Renal pelvis (tissue), 4 donors: Measurements from ENCODE around the gene DDN. TPM values are rescaled to one million over a fixed set of nuclear protein-coding genes. Genes with fewer than 3 reads are reported as not detected.

Experiments used
- DNase-seq: peaks from one replicate; pipeline ENCODE4 v3.0.0-alpha.2; 2013
- polyA plus RNA-seq, 3 donors: library from polyadenylated mRNA; unstranded; fragments of 120-200 nt; gene quantifications; one replicate each; pipeline ENCODE4 v1.2.1, GENCODE V29; 2013; ENCODE audit not compliant: insufficient read length in 3 of 3

The DDN gene
- polyA plus RNA-seq, 3 donors = 92.6 to 101 (median 93.1) TPM

GRCh38 chr12:48969833-48970701, 29.1 kb downstream of the DDN start:
- DNase-seq = no peak

- no peak for DNase-seq
These were observed 29.9 kb downstream of the DDN start for GRCh38 chr12:48969160-48969771.

GRCh38 chr12:48968467-48968866, 30.7 kb downstream of the DDN start:
- DNase-seq = no peak

- DNase-seq = no peak
These were observed 31.2 kb downstream of the DDN start for GRCh38 chr12:48967991-48968390.

- no peak for DNase-seq
These were observed 32.8 kb downstream of the DDN start for GRCh38 chr12:48966177-48966895.

- DNase-seq = no peak
These were observed 33.8 kb downstream of the DDN start for GRCh38 chr12:48965298-48965838.

GRCh38 chr12:48961801-48962200, 37.4 kb downstream of the DDN start:
- no peak for DNase-seq

GRCh38 chr12:48961331-48961730, 37.8 kb downstream of the DDN start:
- no peak for DNase-seq

- DNase-seq = no peak
These were observed 38.3 kb downstream of the DDN start for GRCh38 chr12:48960834-48961233.

GRCh38 chr12:48958049-48958388, 41.2 kb downstream of the DDN start:
- DNase-seq = no peak

GRCh38 chr12:48957141-48958048, 41.8 kb downstream of the DDN start, which contains the start of gene ARF3:
Gene ARF3 (minus strand): TSS chr12:48957487. CDS start chr12:48941095, 16,392 bp downstream.
- DNase-seq = peak; percentile 96

- DNase-seq = peak; percentile 92
These were observed 42.7 kb downstream of the DDN start for GRCh38 chr12:48956279-48957140.

GRCh38 chr12:48954841-48955501, 44.2 kb downstream of the DDN start:
- no peak for DNase-seq

GRCh38 chr12:48954061-48954460, 45.1 kb downstream of the DDN start:
- no peak for DNase-seq

GRCh38 chr12:48952691-48953090, 46.5 kb downstream of the DDN start:
- DNase-seq = no peak

- no peak for DNase-seq
These were observed 51.4 kb downstream of the DDN start for GRCh38 chr12:48947727-48948126.

- DNase-seq = no peak
These were observed 52.2 kb downstream of the DDN start for GRCh38 chr12:48946943-48947342.

GRCh38 chr12:48946205-48946604, 53.0 kb downstream of the DDN start:
- DNase-seq = no peak
